ENCODE measurements around the gene PCP4. TPM values are rescaled to one million over a fixed set of nuclear protein-coding genes. Genes with fewer than 3 reads are reported as not detected.

Gene PCP4
- total RNA-seq, 1 donor from 2014 or later: not detected

GRCh38 chr21:39969691-39970364 is 102.6 kb downstream of the PCP4 start:
- Histone ChIP-seq H3K9me3 (no peaks in the 10 kb centered on the region), H3K36me3 (no peaks in the 10 kb centered on the region), H3K27ac (no peak overlapping the region), H3K4me1 (no peaks in the 10 kb centered on the region), H3K4me3 (no peak overlapping the region), H3K27me3 (no peaks in the 10 kb centered on the region)
- DNase-seq (ENCODE audit: low spot score in 2 of 2): no peak
- intact Hi-C loops (cut with DNase I): no loop called here
- TF ChIP-seq CTCF (IDR thresholded peaks at IDR 0.05): no peak

DNA sequence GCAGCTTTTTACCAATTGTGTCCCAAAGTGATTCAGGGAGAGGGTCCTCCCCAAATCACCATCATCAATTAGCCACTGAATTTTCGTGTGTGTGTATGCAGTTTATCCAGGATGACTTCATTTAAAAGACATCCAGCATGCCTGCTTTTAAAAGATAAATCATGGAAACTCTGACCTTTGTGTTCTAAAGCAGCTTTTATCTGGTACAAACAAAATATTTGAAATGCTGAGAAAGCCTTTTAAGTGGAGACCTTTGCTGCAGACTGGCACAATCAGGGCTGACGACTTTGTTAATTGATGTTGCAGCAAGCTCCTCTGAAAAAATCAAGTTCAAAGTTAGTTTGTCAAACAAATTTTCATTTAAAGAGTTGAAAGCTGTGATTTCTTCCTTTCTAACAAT is 104.7 kb downstream of the PCP4 start:
- intact Hi-C loops (cut with DNase I): no loop called here
- H3K4me3 ChIP-seq: no peak overlapping the region
- H3K27ac ChIP-seq: no peak overlapping the region
- DNase-seq (ENCODE audit: low spot score in 2 of 2): no peak
- H3K27me3 ChIP-seq: no peaks in the 10 kb centered on the region
- no peaks in the 10 kb centered on the region for H3K36me3 ChIP-seq
- H3K4me1 ChIP-seq: no peaks in the 10 kb centered on the region
- no peaks in the 10 kb centered on the region for H3K9me3 ChIP-seq
- no peak for TF ChIP-seq CTCF (IDR thresholded peaks at IDR 0.05)

GRCh38 chr21:39972471-39972870 is 105.2 kb downstream of the PCP4 start:
- Histone ChIP-seq H3K9me3 (no peaks in the 10 kb centered on the region), H3K27me3 (no peaks in the 10 kb centered on the region), H3K4me3 (no peak overlapping the region), H3K4me1 (no peaks in the 10 kb centered on the region), H3K27ac (no peak overlapping the region), H3K36me3 (no peaks in the 10 kb centered on the region)
- intact Hi-C loops (cut with DNase I): no loop called here
- DNase-seq (ENCODE audit: low spot score in 2 of 2): no peak
- no peak for TF ChIP-seq CTCF (IDR thresholded peaks at IDR 0.05)

DNA sequence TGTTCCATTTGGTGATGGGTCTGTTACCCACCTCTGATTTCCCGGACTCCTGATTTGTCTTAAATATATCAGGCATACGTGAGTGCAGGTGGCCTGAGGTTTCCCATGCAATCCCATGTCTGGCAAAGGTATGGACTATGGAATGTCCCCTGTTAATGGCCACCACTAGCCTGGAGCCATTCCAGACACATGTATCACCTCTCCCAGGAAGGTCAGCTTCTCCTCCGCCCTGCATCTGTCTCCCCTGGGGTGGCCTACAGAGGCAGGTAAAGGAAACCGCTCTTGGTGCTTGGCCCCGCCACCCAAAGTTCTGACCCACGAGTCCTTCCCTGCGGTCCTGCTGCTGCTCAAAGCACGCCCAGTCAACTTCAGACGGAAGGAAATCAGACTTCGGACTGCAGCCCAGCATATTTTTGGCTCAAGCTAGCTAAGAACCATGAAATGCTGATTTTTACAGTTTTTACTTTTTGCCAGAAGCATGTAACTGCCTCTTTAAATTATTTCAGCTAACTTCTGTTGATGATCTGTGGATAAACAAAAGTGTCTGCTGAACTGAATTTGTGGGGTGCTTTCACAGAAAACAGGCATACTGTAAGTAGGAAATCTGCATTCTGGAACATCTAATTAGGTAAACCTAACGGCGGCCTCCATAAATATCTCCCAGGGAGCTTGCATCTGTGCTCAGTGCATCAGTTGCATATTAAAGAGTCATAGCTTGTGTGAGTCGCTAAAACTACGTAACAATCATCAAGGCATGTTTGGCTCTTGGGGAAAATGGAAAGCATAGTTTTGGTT is 105.9 kb downstream of the PCP4 start:
- TF ChIP-seq CTCF (IDR thresholded peaks at IDR 0.05): no peak
- H3K9me3 ChIP-seq: no peaks in the 10 kb centered on the region
- no peaks in the 10 kb centered on the region for H3K36me3 ChIP-seq
- H3K4me3 ChIP-seq: no peak overlapping the region
- no peaks in the 10 kb centered on the region for H3K4me1 ChIP-seq
- no peak overlapping the region for H3K27ac ChIP-seq
- no peak for DNase-seq (ENCODE audit: low spot score in 2 of 2)
- intact Hi-C loops (cut with DNase I): no loop called here
- no peaks in the 10 kb centered on the region for H3K27me3 ChIP-seq

- H3K4me3 ChIP-seq: no peak overlapping the region
- H3K36me3 ChIP-seq: no peaks in the 10 kb centered on the region
- no peaks in the 10 kb centered on the region for H3K9me3 ChIP-seq
- no peak overlapping the region for H3K27ac ChIP-seq
- H3K27me3 ChIP-seq: no peaks in the 10 kb centered on the region
- intact Hi-C loops (cut with DNase I): no loop called here
- H3K4me1 ChIP-seq: no peaks in the 10 kb centered on the region
- no peak for TF ChIP-seq CTCF (IDR thresholded peaks at IDR 0.05)
- DNase-seq (ENCODE audit: low spot score in 2 of 2): no peak
Observed at GRCh38 chr21:39976800-39977199, 109.6 kb downstream of the PCP4 start.

Other genes starting within 250 kb of the PCP4 start
- gene IGSF5, start 122.3 kb upstream of the PCP4 start, total RNA-seq: not detected